SK-N-MC (cell line): ENCODE data around the gene CHPF2.

Source experiments
- DNase-seq: peaks from one replicate; pipeline ENCODE4 v3.0.0-alpha.2; 2011; ENCODE audit warnings: low read depth, low spot score
- H3K27ac ChIP-seq: fragments of 200-600 bp; sonication (generic); 2 replicates; pipeline ENCODE4 v1.5.1; 2016; ENCODE audit warnings: mixed run types
- H3K36me3 ChIP-seq: fragments of 200-600 bp; sonication (generic); 2 replicates; pipeline ENCODE4 v1.6.1; 2017; ENCODE audit warnings: antibody characterized with exemption, low read length, mixed read lengths; ENCODE audit not compliant: insufficient read depth
- H3K4me3 ChIP-seq: fragments of 200-600 bp; sonication (generic); 2 replicates; pipeline ENCODE4 v1.5.1; 2016
- H3K9ac ChIP-seq: fragments of 200-600 bp; sonication (generic); 2 replicates; pipeline ENCODE4 v1.8.0; 2017; ENCODE audit warnings: mixed run types, mixed read lengths; ENCODE audit not compliant: insufficient read length
- H3K9me3 ChIP-seq: fragments of 200-600 bp; sonication (generic); 2 replicates; pipeline ENCODE4 v1.6.1; 2017; ENCODE audit warnings: low read depth, mild to moderate bottlenecking, antibody characterized with exemption, low read length, moderate library complexity, mixed read lengths
- EZH2 ChIP-seq: fragments of 200-600 bp; sonication (generic); IDR thresholded peaks from one replicate; pipeline ENCODE4 v1.6.1; 2017; ENCODE audit warnings: antibody characterized with exemption
- FOXP2 ChIP-seq: optimal IDR thresholded peaks from 2 replicates; pipeline ENCODE3; 2011; ENCODE audit warnings: mild to moderate bottlenecking, moderate library complexity; ENCODE audit not compliant: insufficient read depth; ENCODE audit errors: extremely low read length, control extremely low read depth
- POLR2AphosphoS5 ChIP-seq: IDR thresholded peaks from 2 replicates; pipeline ENCODE4 v1.6.1; 2012; ENCODE audit warnings: mild to moderate bottlenecking, low read depth, low read length, borderline replicate concordance

Gene CHPF2

GRCh38 chr7:151211155-151211772, 21.0 kb upstream of the CHPF2 start:
- Histone ChIP-seq H3K27ac (no peak overlapping the region), H3K36me3 (peaks cover 32% of the 10 kb centered on the region), H3K4me3 (no peak overlapping the region), H3K9ac (no peak overlapping the region), H3K9me3 (no peaks in the 10 kb centered on the region)
- no peak for DNase-seq
- TF ChIP-seq FOXP2 (no peak), POLR2AphosphoS5 (peak; percentile 3; the same call in 1 of the 2 replicates), EZH2 (no peak)

GRCh38 chr7:151212626-151213025, 19.7 kb upstream of the CHPF2 start:
- DNase-seq, result no peak
- no peak overlapping the region for H3K9ac ChIP-seq
- no peak for TF ChIP-seq EZH2
- no peak for TF ChIP-seq FOXP2
- TF ChIP-seq POLR2AphosphoS5, result no peak
- no peaks in the 10 kb centered on the region for H3K9me3 ChIP-seq
- H3K36me3 ChIP-seq, result peaks cover 43% of the 10 kb centered on the region
- no peak overlapping the region for H3K4me3 ChIP-seq
- H3K27ac ChIP-seq, result no peak overlapping the region

- H3K36me3 ChIP-seq, result peaks cover 55% of the 10 kb centered on the region
- H3K4me3 ChIP-seq, result no peak overlapping the region
- H3K9me3 ChIP-seq, result no peaks in the 10 kb centered on the region
- no peak for TF ChIP-seq EZH2
- no peak for TF ChIP-seq POLR2AphosphoS5
- no peak overlapping the region for H3K9ac ChIP-seq
- DNase-seq, result no peak
- no peak overlapping the region for H3K27ac ChIP-seq
Observed at GRCh38 chr7:151213826-151214225, 18.5 kb upstream of the CHPF2 start.

- no peak overlapping the region for H3K9ac ChIP-seq
- H3K9me3 ChIP-seq, result no peaks in the 10 kb centered on the region
- H3K27ac ChIP-seq, result no peak overlapping the region
- DNase-seq, result no peak
- TF ChIP-seq FOXP2, result no peak
- no peak for TF ChIP-seq EZH2
- TF ChIP-seq POLR2AphosphoS5, result no peak
- H3K4me3 ChIP-seq, result no peak overlapping the region
- peaks cover 67% of the 10 kb centered on the region for H3K36me3 ChIP-seq
Observed at GRCh38 chr7:151215396-151215795, 16.9 kb upstream of the CHPF2 start.

- H3K9ac ChIP-seq, result no peak overlapping the region
- H3K4me3 ChIP-seq, result no peak overlapping the region
- H3K27ac ChIP-seq, result no peak overlapping the region
- peaks cover 89% of the 10 kb centered on the region for H3K36me3 ChIP-seq
- TF ChIP-seq FOXP2 (no peak), EZH2 (no peak), POLR2AphosphoS5 (no peak)
- no peak for DNase-seq
- H3K9me3 ChIP-seq, result no peaks in the 10 kb centered on the region
Observed at GRCh38 chr7:151218170-151218569, 14.1 kb upstream of the CHPF2 start.

GRCh38 chr7:151223728-151224127, 8.6 kb upstream of the CHPF2 start:
- TF ChIP-seq POLR2AphosphoS5 (no peak), FOXP2 (no peak), EZH2 (no peak)
- Histone ChIP-seq H3K36me3 (peaks cover 65% of the 10 kb centered on the region), H3K27ac (no peak overlapping the region), H3K9me3 (no peaks in the 10 kb centered on the region), H3K9ac (no peak overlapping the region), H3K4me3 (no peak overlapping the region)
- DNase-seq, result no peak

GRCh38 chr7:151225948-151226510, 6.3 kb upstream of the CHPF2 start:
- H3K4me3 ChIP-seq, result peak overlapping the region; percentile 85
- TF ChIP-seq EZH2 (no peak), POLR2AphosphoS5 (no peak), FOXP2 (no peak)
- no peak overlapping the region for H3K27ac ChIP-seq
- no peak for DNase-seq
- H3K9ac ChIP-seq, result peak overlapping the region; percentile 90
- H3K9me3 ChIP-seq, result no peaks in the 10 kb centered on the region
- H3K36me3 ChIP-seq, result peaks cover 45% of the 10 kb centered on the region

- no peak for DNase-seq
- no peak overlapping the region for H3K27ac ChIP-seq
- TF ChIP-seq POLR2AphosphoS5 (no peak), EZH2 (no peak), FOXP2 (no peak)
- peak overlapping the region; percentile 90 for H3K9ac ChIP-seq
- no peaks in the 10 kb centered on the region for H3K9me3 ChIP-seq
- peak overlapping the region; percentile 85 for H3K4me3 ChIP-seq
- peaks cover 44% of the 10 kb centered on the region for H3K36me3 ChIP-seq
Observed at GRCh38 chr7:151226560-151226874, 5.8 kb upstream of the CHPF2 start.

- Histone ChIP-seq H3K4me3 (peak within 1 kb of the TSS; percentile 85), H3K9ac (peak within 1 kb of the TSS; percentile 90), H3K27ac (peak within 1 kb of the TSS; percentile 71), H3K36me3 (peaks cover 37% of the 10 kb centered on the region), H3K9me3 (no peaks in the 10 kb centered on the region)
- DNase-seq, result peak; percentile 92
- TF ChIP-seq FOXP2, result peak; percentile 39
- no peak for TF ChIP-seq EZH2
- TF ChIP-seq POLR2AphosphoS5, result peak; percentile 88
Observed at GRCh38 chr7:151226875-151227782, 5.2 kb upstream of the CHPF2 start, which contains the start of gene ABCF2. ABCF2 (minus strand) TSS chr7:151227205; CDS start chr7:151226458, 747 bp downstream.
